K562 (cell line): ENCODE results near the gene SRSF1. TPM values are rescaled to one million over a fixed set of nuclear protein-coding genes. Genes with fewer than 3 reads are reported as not detected.

Source experiments
- ATAC-seq: fragments of 200-7000 bp; cut with Tn5 transposase; 3 replicates; pipeline ENCODE4 v1.9.1; 2020; ENCODE audit warnings: moderate library complexity
- BruUV-seq: library from RNA; stranded (reverse); fragments of 400-500 nt; replicated peaks from 2 replicates; lab custom pipeline; 2021; lab: Mats Ljungman, UMichigan
- CTCF ChIA-PET: fragments of 300-600 bp; formaldehyde crosslinking; extraction: SDS; loops from one replicate; lab custom pipeline; 2021; ENCODE audit warnings: low intra/inter-chr PET ratio; lab: Yijun Ruan, JAX
- POLR2A ChIA-PET: fragments of 300-600, 350-650 bp; sonication (Branson Sonifier 250); formaldehyde crosslinking; extraction: SDS; loops from one replicate; lab custom pipeline; 2021; ENCODE audit warnings: antibody characterized with exemption, inconsistent platforms; lab: Yijun Ruan, JAX
- DNase-seq, 4 experiments: peaks; one replicate each; pipeline versions ENCODE4 v3.0.0 to v3.0.0-alpha.2; 2011 to 2018; ENCODE audit warnings: low spot score in 3 of 4, mixed read lengths in 3 of 4; ENCODE audit errors: extremely low read depth in 1 of 4
- FAIRE-seq: peaks from 2 replicates; lab custom pipeline; 2011; peaks lifted over from hg19 to GRCh38; lab: Jason Lieb, UNC
- H2AFZ ChIP-seq: 2 replicates; pipeline ENCODE4 v1.6.0; 2011; ENCODE audit warnings: low read depth, low read length, control low read depth, inconsistent platforms
- H3K27ac ChIP-seq: fragments of 200-600 bp; 3 replicates; pipeline ENCODE4 v1.8.0; 2011; ENCODE audit warnings: low read depth, mild to moderate bottlenecking, control low read depth, inconsistent platforms, low read length, moderate library complexity, mixed read lengths; ENCODE audit errors: extremely low read depth
- H3K27me3 ChIP-seq, 2 experiments: fragments of 300-600 bp in 1 of 2; 2 replicates in 1 of 2; 3 replicates in 1 of 2; pipeline versions ENCODE4 v1.6.0 to v1.8.0; 2011; ENCODE audit warnings: inconsistent platforms in 2 of 2, low read length in 2 of 2, mild to moderate bottlenecking in 1 of 2, mixed read lengths in 1 of 2, moderate library complexity in 1 of 2; ENCODE audit not compliant: control insufficient read depth in 2 of 2, insufficient read depth in 2 of 2
- H3K36me3 ChIP-seq: fragments of 300-600 bp; 3 replicates; pipeline ENCODE4 v1.8.0; 2011; ENCODE audit warnings: mild to moderate bottlenecking, low read length, inconsistent platforms; ENCODE audit not compliant: control insufficient read depth, insufficient read depth
- H3K4me1 ChIP-seq, 2 experiments: fragments of 200-600 bp in 1 of 2; replicated peaks in 1 of 2; 2 replicates in 1 of 2; 3 replicates in 1 of 2; pipeline versions ENCODE4 v1.5.1 to v1.8.0; 2011; ENCODE audit warnings: inconsistent platforms in 2 of 2, low read length in 2 of 2, mild to moderate bottlenecking in 1 of 2, mixed read lengths in 1 of 2, moderate library complexity in 1 of 2; ENCODE audit not compliant: control insufficient read depth in 2 of 2, insufficient read depth in 2 of 2
- H3K4me2 ChIP-seq: 2 replicates; pipeline ENCODE4 v1.6.1; 2011; ENCODE audit warnings: low read length, control low read depth, inconsistent platforms, mixed read lengths; ENCODE audit not compliant: insufficient read depth
- H3K4me3 ChIP-seq: fragments of 200-600 bp; sonication (generic), shearing (Covaris generic); 2 replicates; pipeline ENCODE4 v1.5.1; 2016; ENCODE audit warnings: control low read depth, inconsistent platforms
- H3K79me2 ChIP-seq: fragments of 200-600 bp; 3 replicates; pipeline ENCODE4 v1.8.0; 2011; ENCODE audit warnings: low read length, inconsistent platforms; ENCODE audit not compliant: control insufficient read depth, insufficient read depth
- H3K9ac ChIP-seq, 2 experiments: 2 replicates each; pipeline versions ENCODE4 v1.6.0 to v1.6.1; 2011; ENCODE audit warnings: low read depth in 2 of 2, low read length in 2 of 2, control low read depth in 1 of 2, inconsistent platforms in 1 of 2, mild to moderate bottlenecking in 1 of 2, mixed read lengths in 1 of 2; ENCODE audit not compliant: insufficient read depth in 1 of 2
- H3K9me1 ChIP-seq: one replicate; pipeline ENCODE4 v1.6.0; 2011; ENCODE audit warnings: inconsistent platforms, mild to moderate bottlenecking, low read length, moderate library complexity; ENCODE audit not compliant: control insufficient read depth, insufficient read depth
- H3K9me3 ChIP-seq: replicated peaks from 2 replicates; pipeline ENCODE4 v1.5.1; 2011; ENCODE audit warnings: low read depth, low read length, inconsistent platforms; ENCODE audit not compliant: control insufficient read depth, insufficient read depth
- H4K20me1 ChIP-seq: replicated peaks from 2 replicates; pipeline ENCODE4 v1.6.1; 2011; ENCODE audit warnings: low read length, inconsistent platforms, mixed read lengths; ENCODE audit not compliant: control insufficient read depth, insufficient read depth
- HBP1 ChIP-seq: fragments of 450-650 bp; formaldehyde crosslinking; IDR thresholded peaks from 2 replicates; pipeline ENCODE4 v1.4.0; 2022; ENCODE audit warnings: missing genetic modification characterization
- HDAC3 ChIP-seq: fragments of 450-650 bp; IDR thresholded peaks from 2 replicates; pipeline ENCODE4 v1.6.1; 2018; ENCODE audit warnings: borderline replicate concordance, mild to moderate bottlenecking, moderate library complexity; ENCODE audit not compliant: partially characterized antibody
- KDM5B ChIP-seq: fragments of 200-600 bp; sonication (generic); IDR thresholded peaks from 2 replicates; pipeline ENCODE4 v1.6.1; 2012; ENCODE audit warnings: low read depth, mild to moderate bottlenecking, moderate library complexity, low read length, control low read depth, inconsistent platforms; ENCODE audit not compliant: insufficient replicate concordance
- MYNN ChIP-seq, 2 experiments: sonication (generic); formaldehyde crosslinking in 1 of 2; IDR thresholded peaks; 2 replicates each; pipeline versions ENCODE4 v1.5.0 to v1.6.1; 2016 to 2020; ENCODE audit warnings: antibody characterized with exemption in 1 of 2, missing genetic modification reagents in 1 of 2
- NR2C1 ChIP-seq, 2 experiments: fragments of 450-650 bp; IDR thresholded peaks; 2 replicates each; pipeline ENCODE4 v1.6.1; 2017; ENCODE audit warnings: mild to moderate bottlenecking in 2 of 2, antibody characterized with exemption in 1 of 2, inconsistent platforms in 1 of 2, missing compliant biosample characterization in 1 of 2, missing genetic modification characterization in 1 of 2
- POLR2A ChIP-seq: fragments of 450-650 bp; conservative IDR thresholded peaks from 2 replicates; pipeline ENCODE4 v1.6.1; 2016
- POLR2B ChIP-seq: fragments of 450-650 bp; IDR thresholded peaks from 2 replicates; pipeline ENCODE4 v1.6.1; 2018; ENCODE audit warnings: low read depth; ENCODE audit not compliant: partially characterized antibody
- RBM22 ChIP-seq: fragments of 200-400 bp; formaldehyde crosslinking; IDR thresholded peaks from 2 replicates; pipeline ENCODE4 v1.6.1; 2018; ENCODE audit warnings: low read length, low read depth; ENCODE audit not compliant: poor library complexity, severe bottlenecking
- SMAD4 ChIP-seq: fragments of 250-450 bp; sonication (Bioruptor Pico); conservative IDR thresholded peaks from 2 replicates; pipeline ENCODE4 v1.8.0; 2021; ENCODE audit warnings: inconsistent platforms, mild to moderate bottlenecking, moderate library complexity
- SPI1 ChIP-seq: IDR thresholded peaks from 2 replicates; pipeline ENCODE4 v1.6.1; 2011; ENCODE audit warnings: low read depth, low read length, control low read depth, borderline replicate concordance
- SUPT5H ChIP-seq: fragments of 450-650 bp; IDR thresholded peaks from 2 replicates; pipeline ENCODE4 v1.6.1; 2016
- ZBTB33 ChIP-seq: sonication (generic); formaldehyde crosslinking; IDR thresholded peaks from 2 replicates; pipeline ENCODE4 v1.8.1; 2023; ENCODE audit warnings: mild to moderate bottlenecking, missing genetic modification reagents
- ZEB2 ChIP-seq: fragments of 450-650 bp; IDR thresholded peaks from 2 replicates; pipeline ENCODE4 v1.6.1; 2016
- ZNF23 ChIP-seq: fragments of 250-450 bp; sonication (Bioruptor Pico); IDR thresholded peaks from 2 replicates; pipeline ENCODE4 v1.4.0; 2020; ENCODE audit warnings: mild to moderate bottlenecking
- ZNF780A ChIP-seq: fragments of 250-450 bp; sonication (Bioruptor Pico); IDR thresholded peaks from 2 replicates; pipeline ENCODE4 v1.5.0; 2021; ENCODE audit warnings: mild to moderate bottlenecking
- WGBS: fragments of 100-300 bp; shearing (Covaris generic); methylation state at CpG from one replicate; pipeline ENCODE4 v1.1.6; 2016; ENCODE audit warnings: low coverage, mixed read lengths; ENCODE audit not compliant: insufficient coverage; ENCODE audit errors: missing lambda C conversion rate; 5-methylcytosine and 5-hydroxymethylcytosine counted together
- in situ Hi-C: fragments of 300-500 bp; cut with MboI; formaldehyde crosslinking; loops from 4 replicates; pipeline ENCODE4 v1.15.0; 2018; ENCODE audit warnings: inconsistent platforms, mixed read lengths
- intact Hi-C: fragments of 100-400 bp; cut with micrococcal nuclease; formaldehyde crosslinking; loops from 2 replicates; pipeline ENCODE4 v1.14.2; 2022
- polyA plus RNA-seq, 8 experiments: library from polyadenylated mRNA; depleted of rRNA in 4 of 8; stranded (reverse) in 5 of 8; unstranded in 3 of 8; fragments of >200 nt; fragmentation: Nextera tagmentation in 2 of 8; fragmentation: Illumina TruSeq in 1 of 8; extraction: Ambion mirVana in 2 of 8; extraction: Trizol in 1 of 8; gene quantifications; 2 replicates each; pipeline versions ENCODE4 v1.2.1 to v1.2.3, GENCODE V29; 2011 to 2014; ENCODE audit warnings: inconsistent platforms in 1 of 8, missing spikeins in 1 of 8
- total RNA-seq, 7 experiments: library from RNA; depleted of rRNA in 6 of 7; stranded (reverse); fragments of >200 nt in 6 of 7; fragmentation: Illumina TruSeq in 2 of 7; extraction: Trizol in 2 of 7; gene quantifications; 2 replicates each; pipeline versions ENCODE4 v1.2.1 to v1.2.3, GENCODE V29; 2011 to 2021; ENCODE audit warnings: low replicate concordance in 1 of 7

SRSF1 gene
- total and polyA plus RNA-seq, 9 of the 15 experiments (the other 6 are each of a cell fraction or from before 2014, with no cell fraction given): 77.8 to 559 (median 442) TPM

DNA sequence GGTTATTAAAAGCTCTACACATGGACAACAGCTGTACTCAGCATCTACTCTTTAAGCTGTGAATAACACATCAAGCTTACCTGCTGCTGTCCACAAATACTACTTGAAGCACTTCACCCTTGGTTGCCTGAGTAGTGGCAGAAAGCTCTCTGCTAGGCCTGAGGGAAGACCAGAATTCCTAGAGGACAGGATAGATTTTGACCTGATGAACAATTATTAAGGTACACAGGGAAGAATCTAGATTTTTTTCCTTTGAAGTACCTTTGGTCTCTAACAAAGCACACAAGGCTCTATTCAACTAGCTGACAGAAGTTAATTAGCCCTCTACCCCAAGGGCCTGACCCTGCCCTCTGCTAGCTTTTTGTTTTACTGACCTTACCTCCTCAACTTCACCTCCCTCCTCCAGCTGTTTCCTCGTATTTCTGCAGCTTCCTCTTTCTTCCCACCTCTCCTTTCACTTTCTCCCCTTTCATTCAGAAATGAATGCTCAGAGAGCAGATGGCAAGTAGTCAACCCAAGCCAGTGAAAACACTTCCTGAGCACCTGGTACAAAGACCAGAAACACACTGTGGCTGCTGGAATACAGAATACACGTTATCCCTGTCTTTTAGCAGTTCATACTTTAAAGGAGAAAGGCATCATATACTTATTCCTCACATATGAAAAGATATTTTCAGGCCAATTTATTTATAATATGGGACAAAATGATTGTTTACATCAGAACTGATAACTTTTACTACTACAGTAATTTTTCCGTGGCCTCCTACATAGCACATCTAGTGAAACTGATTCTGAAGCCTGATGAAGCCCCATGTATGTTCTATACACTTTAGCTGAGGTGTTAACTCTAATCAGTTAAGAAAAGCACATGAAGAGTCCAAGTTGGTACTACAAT, 13.3 kb downstream of the SRSF1 start:
- H4K20me1 ChIP-seq: no peaks in the 10 kb centered on the region; the same call in 1 of the 2 replicates
- BruUV-seq: no TSS peak
- no peaks in the 10 kb centered on the region for H3K27me3 ChIP-seq
- ChIA-PET CTCF (interaction anchor here (1.4 kb wide), 1 partner anchor 100 kb away, joined by 4 read pairs; no protein-coding TSS in a partner anchor), POLR2A (interaction anchor here (0.6 to 7.6 kb wide), 20 partner anchors 8 to 194 kb away, joined by 3 to 82 read pairs (median 4); partner anchors contain the start of genes MRPS23 and SRSF1)
- no peaks in the 10 kb centered on the region for H3K79me2 ChIP-seq
- in situ Hi-C loops (no loop called here), intact Hi-C loops (loop anchor here (2.0 kb wide), 1 partner anchor 43 kb away; no protein-coding TSS in a partner anchor)
- H3K4me2 ChIP-seq: no peak overlapping the region
- H2AFZ ChIP-seq: no peak overlapping the region
- TF ChIP-seq NR2C1 (IDR thresholded peaks at IDR 0.05): peak; percentile 29; the same call in 1 of the 2 replicates
- TF ChIP-seq NR2C1 (tag; IDR thresholded peaks at IDR 0.05): no peak
- TF ChIP-seq ZNF23 (CRISPR knock-in tag): no peak
- no peak for TF ChIP-seq ZBTB33 (CRISPR knock-in tag)
- peak; percentile 43 for TF ChIP-seq SUPT5H
- TF ChIP-seq HDAC3: peak; percentile 9
- TF ChIP-seq POLR2A: peak; percentile 63
- TF ChIP-seq HBP1 (CRISPR knock-in tag): 0 out of 2 replicates have a peak, but pooled peaks have one; percentile 54
- TF ChIP-seq SMAD4 (CRISPR knock-in tag): no peak
- TF ChIP-seq POLR2B: peak; percentile 16
- TF ChIP-seq KDM5B: peak; percentile 14
- peak; percentile 59; the same call in 1 of the 2 replicates for TF ChIP-seq SPI1
- TF ChIP-seq MYNN (IDR thresholded peaks at IDR 0.05): 0 out of 2 replicates have a peak, but pooled peaks have one; percentile 23
- TF ChIP-seq MYNN (CRISPR knock-in tag; IDR thresholded peaks at IDR 0.05): no peak
- TF ChIP-seq ZEB2: no peak
- TF ChIP-seq ZNF780A: no peak
- no peak for TF ChIP-seq RBM22
- no peak for FAIRE-seq
- H3K4me1 ChIP-seq: peaks cover 3 to 43% of the 10 kb centered on the region in 2 experiments; a peak in 4 of 5 replicates
- DNase-seq: no peak
- peak; percentile 3; the same call in 1 of the 3 replicates for ATAC-seq
- H3K9ac ChIP-seq: no peak overlapping the region
- H3K9me1 ChIP-seq: peaks cover 3% of the 10 kb centered on the region
- H3K4me3 ChIP-seq: no peak overlapping the region
- no peaks in the 10 kb centered on the region for H3K9me3 ChIP-seq
- 27% methylated on average over 3 of the region's 3 CpGs for WGBS
- no peak overlapping the region for H3K27ac ChIP-seq
- peaks cover 13% of the 10 kb centered on the region; the same call in 1 of the 3 replicates for H3K36me3 ChIP-seq
